ENCODE results near the gene CDK5. TPM values are rescaled to one million over a fixed set of nuclear protein-coding genes. Genes with fewer than 3 reads are reported as not detected.

Gene CDK5
- polyA plus RNA-seq, 1 donor (not counting 4 experiments of a cell fraction or from before 2014, with no cell fraction given): 19.3 TPM

- Histone ChIP-seq H3K9me3 (ENCODE audit: control insufficient read depth, low read depth, low read length) (no peaks in the 10 kb centered on the region), H3K4me2 (ENCODE audit: control insufficient read depth, extremely low read depth, insufficient read depth, low read depth, low read length) (no peak overlapping the region), H3K27me3 (ENCODE audit: control insufficient read depth, extremely low read depth, insufficient read depth, low read length) (peaks cover 40% of the 10 kb centered on the region), H3K4me3 (ENCODE audit: control insufficient read depth in 2 of 3, extremely low read depth in 1 of 3, insufficient read depth in 2 of 3, low read depth in 1 of 3, low read length in 3 of 3) (no peak overlapping the region), H4K20me1 (ENCODE audit: control insufficient read depth, extremely low read depth, insufficient read depth, low read length) (no peaks in the 10 kb centered on the region), H3K4me1 (ENCODE audit: control insufficient read depth, extremely low read depth, insufficient read depth, low read length) (peaks cover 12% of the 10 kb centered on the region), H3K9me1 (ENCODE audit: control insufficient read depth, extremely low read depth, insufficient read depth, low read length) (no peaks in the 10 kb centered on the region), H3K79me2 (ENCODE audit: control insufficient read depth, insufficient read depth, low read length) (no peaks in the 10 kb centered on the region), H3K27ac (ENCODE audit: control insufficient read depth, insufficient read depth, low read length) (no peak overlapping the region), H3K36me3 (ENCODE audit: control insufficient read depth in 2 of 2, extremely low read depth in 1 of 2, insufficient read depth in 2 of 2, low read length in 2 of 2) (no peaks in the 10 kb centered on the region), H2AFZ (ENCODE audit: control insufficient read depth, low read length) (no peak overlapping the region), H3K9ac (ENCODE audit: control insufficient read depth, extremely low read depth, insufficient read depth, low read length) (no peak overlapping the region)
- FAIRE-seq: no peak
- no peak for TF ChIP-seq CTCF (optimal IDR thresholded peaks at IDR 0.05 in 1 of 3, IDR thresholded peaks at IDR 0.05 in 1 of 3, conservative IDR thresholded peaks at IDR 0.05 in 1 of 3; ENCODE audit: extremely low read depth in 1 of 3, insufficient read depth in 2 of 3, low read length in 3 of 3)
- no peak for TF ChIP-seq EZH2 (IDR thresholded peaks at IDR 0.05; ENCODE audit: low read length)
- no peak for DNase-seq (ENCODE audit: low read depth, low spot score)
- dilution Hi-C loops (cut with MboI; ENCODE audit: extremely low pct_ligation_motif_present, low sequenced_read_pairs): no loop called here
Observed at GRCh38 chr7:151009327-151010036, 48.2 kb downstream of the CDK5 start.

DNA sequence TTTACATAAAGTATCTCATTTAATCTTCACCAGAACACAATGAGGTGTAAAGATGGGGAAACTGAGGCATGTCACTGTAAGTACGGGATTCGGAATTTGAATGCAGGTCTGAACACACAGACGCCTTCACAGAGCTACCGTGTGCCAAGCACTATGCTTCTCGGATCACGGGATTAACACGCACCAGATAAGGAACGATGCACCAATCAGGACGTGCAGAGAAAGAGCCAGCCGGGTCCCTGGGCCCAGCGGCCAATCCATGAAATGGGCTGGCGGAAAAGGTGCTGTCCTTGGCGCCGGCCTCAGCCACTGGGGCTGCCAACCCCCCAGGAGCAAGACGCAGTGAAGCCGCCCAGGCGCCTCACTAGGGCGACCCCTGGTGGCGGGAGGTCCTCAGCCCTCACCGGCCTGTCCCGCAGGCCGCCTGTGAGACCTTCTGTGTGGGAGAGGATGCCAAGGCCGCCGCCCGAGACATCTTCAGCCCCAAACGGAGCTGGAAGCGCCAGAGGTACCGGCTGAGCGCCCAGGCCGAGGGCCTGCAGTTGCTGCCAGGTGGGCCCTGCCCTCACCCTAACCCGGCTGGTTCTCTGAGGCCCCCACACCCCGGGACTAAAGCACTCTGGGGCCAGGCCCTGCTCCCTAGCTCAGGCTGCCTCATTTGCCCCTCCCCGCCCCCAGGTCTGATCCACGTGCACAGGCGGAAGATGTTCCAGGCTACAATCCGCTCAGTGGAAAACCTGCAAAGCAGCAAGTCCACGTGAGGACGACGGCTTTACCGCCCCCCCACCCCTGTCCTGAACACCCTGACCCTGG is 49.0 kb downstream of the CDK5 start:
- Histone ChIP-seq H3K4me2 (ENCODE audit: control insufficient read depth, extremely low read depth, insufficient read depth, low read depth, low read length) (peak overlapping the region; percentile 60), H3K9me3 (ENCODE audit: control insufficient read depth, low read depth, low read length) (no peaks in the 10 kb centered on the region), H3K9me1 (ENCODE audit: control insufficient read depth, extremely low read depth, insufficient read depth, low read length) (no peaks in the 10 kb centered on the region), H3K36me3 (ENCODE audit: control insufficient read depth in 2 of 2, extremely low read depth in 1 of 2, insufficient read depth in 2 of 2, low read length in 2 of 2) (no peaks in the 10 kb centered on the region), H3K79me2 (ENCODE audit: control insufficient read depth, insufficient read depth, low read length) (no peaks in the 10 kb centered on the region), H3K27me3 (ENCODE audit: control insufficient read depth, extremely low read depth, insufficient read depth, low read length) (peaks cover 35% of the 10 kb centered on the region), H3K4me3 (ENCODE audit: control insufficient read depth in 2 of 3, extremely low read depth in 1 of 3, insufficient read depth in 2 of 3, low read depth in 1 of 3, low read length in 3 of 3) (peak overlapping the region in 1 of 3 experiments; percentile 59), H3K4me1 (ENCODE audit: control insufficient read depth, extremely low read depth, insufficient read depth, low read length) (peaks cover 9% of the 10 kb centered on the region), H3K27ac (ENCODE audit: control insufficient read depth, insufficient read depth, low read length) (no peak overlapping the region), H4K20me1 (ENCODE audit: control insufficient read depth, extremely low read depth, insufficient read depth, low read length) (no peaks in the 10 kb centered on the region), H3K9ac (ENCODE audit: control insufficient read depth, extremely low read depth, insufficient read depth, low read length) (peak overlapping the region; percentile 33), H2AFZ (ENCODE audit: control insufficient read depth, low read length) (peak overlapping the region; percentile 62)
- FAIRE-seq: no peak
- TF ChIP-seq CTCF (optimal IDR thresholded peaks at IDR 0.05 in 1 of 3, IDR thresholded peaks at IDR 0.05 in 1 of 3, conservative IDR thresholded peaks at IDR 0.05 in 1 of 3; ENCODE audit: extremely low read depth in 1 of 3, insufficient read depth in 2 of 3, low read length in 3 of 3) (peak; percentile 63 to 93 (median 79)), EZH2 (IDR thresholded peaks at IDR 0.05; ENCODE audit: low read length) (no peak)
- no peak for DNase-seq (ENCODE audit: low read depth, low spot score)
- dilution Hi-C loops (cut with MboI; ENCODE audit: extremely low pct_ligation_motif_present, low sequenced_read_pairs): no loop called here

All from keratinocyte (primary cell).